Measurements from ENCODE around the gene LMAN2L.

LMAN2L gene

DNA sequence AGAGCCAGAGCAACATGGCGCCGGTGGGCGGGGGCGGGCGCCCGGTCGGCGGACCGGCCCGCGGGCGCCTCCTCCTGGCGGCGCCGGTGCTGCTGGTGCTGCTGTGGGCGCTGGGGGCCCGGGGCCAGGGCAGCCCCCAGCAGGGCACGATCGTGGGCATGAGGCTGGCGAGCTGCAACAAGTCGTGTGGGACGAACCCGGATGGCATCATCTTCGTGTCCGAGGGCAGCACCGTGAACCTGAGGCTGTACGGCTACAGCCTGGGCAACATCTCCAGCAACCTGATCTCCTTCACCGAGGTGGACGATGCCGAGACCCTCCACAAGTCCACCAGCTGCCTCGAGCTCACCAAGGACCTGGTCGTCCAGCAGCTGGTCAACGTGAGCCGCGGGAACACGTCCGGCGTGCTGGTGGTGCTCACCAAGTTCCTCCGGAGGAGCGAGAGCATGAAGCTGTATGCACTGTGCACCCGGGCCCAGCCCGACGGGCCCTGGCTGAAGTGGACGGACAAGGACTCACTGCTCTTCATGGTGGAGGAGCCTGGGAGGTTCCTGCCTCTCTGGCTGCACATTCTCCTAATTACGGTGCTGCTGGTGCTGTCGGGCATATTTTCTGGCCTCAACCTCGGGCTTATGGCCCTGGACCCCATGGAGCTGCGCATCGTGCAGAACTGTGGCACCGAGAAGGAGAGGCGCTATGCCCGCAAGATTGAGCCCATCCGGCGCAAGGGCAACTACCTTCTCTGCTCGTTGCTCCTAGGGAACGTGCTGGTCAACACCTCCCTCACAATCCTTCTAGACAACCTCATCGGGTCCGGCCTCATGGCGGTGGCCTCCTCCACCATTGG, 21.3 kb upstream of the LMAN2L start:
- Histone ChIP-seq H3K4me3 (ENCODE audit: severe bottlenecking) (peak overlapping the region; percentile 87), H3K27ac (ENCODE audit: poor library complexity, severe bottlenecking) (no peak overlapping the region), H3K9me3 (ENCODE audit: severe bottlenecking) (no peaks in the 10 kb centered on the region), H3K36me3 (ENCODE audit: low read depth) (no peaks in the 10 kb centered on the region), H3K4me1 (ENCODE audit: insufficient read depth, poor library complexity, severe bottlenecking) (peaks cover 18% of the 10 kb centered on the region), H3K27me3 (ENCODE audit: insufficient read depth, poor library complexity, severe bottlenecking) (no peaks in the 10 kb centered on the region)
- peak; percentile 75 for TF ChIP-seq CTCF (IDR thresholded peaks at IDR 0.05; ENCODE audit: poor library complexity, severe bottlenecking)
- peak; percentile 11 for ATAC-seq (ENCODE audit: low read depth)
- DNase-seq (ENCODE audit: low spot score) = no peak

GRCh38 chr2:96760036-96760985, 20.4 kb upstream of the LMAN2L start, which contains the start of gene CNNM4:
CNNM4 (plus strand) TSS chr2:96760902; CDS start chr2:96761000, 98 bp downstream.
- Histone ChIP-seq H3K9me3 (ENCODE audit: severe bottlenecking) (no peaks in the 10 kb centered on the region), H3K27me3 (ENCODE audit: insufficient read depth, poor library complexity, severe bottlenecking) (no peaks in the 10 kb centered on the region), H3K36me3 (ENCODE audit: low read depth) (no peaks in the 10 kb centered on the region), H3K4me1 (ENCODE audit: insufficient read depth, poor library complexity, severe bottlenecking) (peaks cover 18% of the 10 kb centered on the region), H3K27ac (ENCODE audit: poor library complexity, severe bottlenecking) (no peak within 1 kb of the TSS), H3K4me3 (ENCODE audit: severe bottlenecking) (peak within 1 kb of the TSS; percentile 87)
- no peak for TF ChIP-seq CTCF (IDR thresholded peaks at IDR 0.05; ENCODE audit: poor library complexity, severe bottlenecking)
- peak; percentile 94 for DNase-seq (ENCODE audit: low spot score)
- peak; percentile 87 for ATAC-seq (ENCODE audit: low read depth)

GRCh38 chr2:96759548-96759947, 19.7 kb upstream of the LMAN2L start:
- ATAC-seq (ENCODE audit: low read depth) (no peak), DNase-seq (ENCODE audit: low spot score) (no peak)
- H3K27me3 ChIP-seq (ENCODE audit: insufficient read depth, poor library complexity, severe bottlenecking) = no peaks in the 10 kb centered on the region
- H3K4me1 ChIP-seq (ENCODE audit: insufficient read depth, poor library complexity, severe bottlenecking) = peaks cover 17% of the 10 kb centered on the region
- H3K36me3 ChIP-seq (ENCODE audit: low read depth) = no peaks in the 10 kb centered on the region
- no peak overlapping the region for H3K27ac ChIP-seq (ENCODE audit: poor library complexity, severe bottlenecking)
- no peak overlapping the region for H3K4me3 ChIP-seq (ENCODE audit: severe bottlenecking)
- no peak for TF ChIP-seq CTCF (IDR thresholded peaks at IDR 0.05; ENCODE audit: poor library complexity, severe bottlenecking)
- no peaks in the 10 kb centered on the region for H3K9me3 ChIP-seq (ENCODE audit: severe bottlenecking)

DNA sequence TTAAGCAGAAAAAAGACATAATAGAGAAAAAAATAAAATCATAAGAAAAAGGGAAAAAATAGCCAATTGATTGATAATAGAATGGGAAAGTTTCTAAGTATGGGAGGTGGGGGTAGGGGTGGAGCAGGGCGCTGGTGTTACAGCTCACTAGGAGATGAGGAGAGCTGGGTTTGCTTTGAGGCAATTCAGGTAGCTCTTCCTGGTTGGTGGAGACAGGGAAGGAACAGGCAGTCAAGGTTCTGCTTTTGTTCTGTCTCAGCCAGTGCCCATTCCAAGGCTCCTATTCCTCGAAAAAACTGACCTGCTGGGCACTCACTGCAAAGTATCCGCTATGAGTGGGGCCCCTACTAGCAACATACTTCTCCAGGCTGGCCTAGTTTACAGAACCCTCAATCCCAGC, 19.1 kb upstream of the LMAN2L start:
- Histone ChIP-seq H3K4me3 (ENCODE audit: severe bottlenecking) (no peak overlapping the region), H3K4me1 (ENCODE audit: insufficient read depth, poor library complexity, severe bottlenecking) (peaks cover 11% of the 10 kb centered on the region), H3K27ac (ENCODE audit: poor library complexity, severe bottlenecking) (no peak overlapping the region), H3K36me3 (ENCODE audit: low read depth) (no peaks in the 10 kb centered on the region), H3K27me3 (ENCODE audit: insufficient read depth, poor library complexity, severe bottlenecking) (no peaks in the 10 kb centered on the region), H3K9me3 (ENCODE audit: severe bottlenecking) (no peaks in the 10 kb centered on the region)
- ATAC-seq (ENCODE audit: low read depth) = no peak
- no peak for DNase-seq (ENCODE audit: low spot score)
- no peak for TF ChIP-seq CTCF (IDR thresholded peaks at IDR 0.05; ENCODE audit: poor library complexity, severe bottlenecking)

Data from RWPE2 (cell line).